ENCODE measurements around the gene ETV3.

The ETV3 gene

GRCh38 chr1:157084720-157085119, 53.5 kb downstream of the ETV3 start:
- Histone ChIP-seq H3K27me3 (no peaks in the 10 kb centered on the region), H3K4me1 (ENCODE audit: control insufficient read depth in 1 of 2, insufficient read depth in 1 of 2, low read depth in 1 of 2, low read length in 1 of 2) (no peaks in the 10 kb centered on the region), H3K36me3 (no peaks in the 10 kb centered on the region), H3K27ac (no peak overlapping the region), H3K9me3 (no peaks in the 10 kb centered on the region), H3K4me3 (ENCODE audit: low read depth in 1 of 2, low read length in 1 of 2) (no peak overlapping the region)
- TF ChIP-seq CTCF (IDR thresholded peaks at IDR 0.05), result no peak

- TF ChIP-seq CTCF (IDR thresholded peaks at IDR 0.05), result no peak
- Histone ChIP-seq H3K9me3 (no peaks in the 10 kb centered on the region), H3K4me1 (ENCODE audit: control insufficient read depth in 1 of 2, insufficient read depth in 1 of 2, low read depth in 1 of 2, low read length in 1 of 2) (no peaks in the 10 kb centered on the region), H3K27me3 (peaks cover 14% of the 10 kb centered on the region), H3K27ac (no peak overlapping the region), H3K4me3 (ENCODE audit: low read depth in 1 of 2, low read length in 1 of 2) (no peak overlapping the region), H3K36me3 (no peaks in the 10 kb centered on the region)
Measured at GRCh38 chr1:157081707-157082106, 56.5 kb downstream of the ETV3 start.

GRCh38 chr1:157080714-157081113, 57.5 kb downstream of the ETV3 start:
- no peaks in the 10 kb centered on the region for H3K4me1 ChIP-seq (ENCODE audit: control insufficient read depth in 1 of 2, insufficient read depth in 1 of 2, low read depth in 1 of 2, low read length in 1 of 2)
- peaks cover 21% of the 10 kb centered on the region for H3K27me3 ChIP-seq
- no peaks in the 10 kb centered on the region for H3K36me3 ChIP-seq
- H3K27ac ChIP-seq, result no peak overlapping the region
- H3K9me3 ChIP-seq, result no peaks in the 10 kb centered on the region
- no peak for TF ChIP-seq CTCF (IDR thresholded peaks at IDR 0.05)
- H3K4me3 ChIP-seq (ENCODE audit: low read depth in 1 of 2, low read length in 1 of 2), result no peak overlapping the region

- H3K27ac ChIP-seq, result no peak overlapping the region
- no peaks in the 10 kb centered on the region for H3K36me3 ChIP-seq
- H3K27me3 ChIP-seq, result peaks cover 44% of the 10 kb centered on the region
- no peak overlapping the region for H3K4me3 ChIP-seq (ENCODE audit: low read depth in 1 of 2, low read length in 1 of 2)
- no peak for TF ChIP-seq CTCF (IDR thresholded peaks at IDR 0.05)
- H3K9me3 ChIP-seq, result no peaks in the 10 kb centered on the region
- H3K4me1 ChIP-seq (ENCODE audit: control insufficient read depth in 1 of 2, insufficient read depth in 1 of 2, low read depth in 1 of 2, low read length in 1 of 2), result no peaks in the 10 kb centered on the region
Measured at GRCh38 chr1:157077394-157077793, 60.8 kb downstream of the ETV3 start.

- Histone ChIP-seq H3K27me3 (peaks cover 64% of the 10 kb centered on the region), H3K9me3 (no peaks in the 10 kb centered on the region), H3K27ac (no peak overlapping the region), H3K36me3 (no peaks in the 10 kb centered on the region), H3K4me1 (ENCODE audit: control insufficient read depth in 1 of 2, insufficient read depth in 1 of 2, low read depth in 1 of 2, low read length in 1 of 2) (no peaks in the 10 kb centered on the region), H3K4me3 (ENCODE audit: low read depth in 1 of 2, low read length in 1 of 2) (no peak overlapping the region)
- TF ChIP-seq CTCF (IDR thresholded peaks at IDR 0.05), result no peak
Measured at GRCh38 chr1:157073944-157074685, 64.1 kb downstream of the ETV3 start.

Data from neutrophil (primary cell).